Measurements from ENCODE around the gene PCDHGA1.

PCDHGA1 gene

GRCh38 chr5:141354900-141355469 is 24.7 kb downstream of the PCDHGA1 start, which contains the start of gene PCDHGA4:
Gene PCDHGA4 (plus strand): TSS chr5:141355021. CDS start chr5:141355108, 87 bp downstream.
- Histone ChIP-seq H3K4me1 (ENCODE audit: low read depth, poor library complexity, severe bottlenecking) (no peaks in the 10 kb centered on the region), H3K27ac (no peak within 1 kb of the TSS), H3K36me3 (ENCODE audit: insufficient read depth) (no peaks in the 10 kb centered on the region), H3K27me3 (ENCODE audit: insufficient read depth, low read depth) (no peaks in the 10 kb centered on the region), H3K79me2 (ENCODE audit: insufficient read depth, low read depth) (no peaks in the 10 kb centered on the region), H3K4me2 (no peak within 1 kb of the TSS), H3K4me3 (IDR thresholded peaks at IDR 0.05; ENCODE audit: insufficient read depth, low read depth, low read length) (no peak within 1 kb of the TSS), H4K20me1 (ENCODE audit: insufficient read depth) (no peaks in the 10 kb centered on the region), H3K9ac (no peak within 1 kb of the TSS), H2AFZ (ENCODE audit: low read depth) (no peak within 1 kb of the TSS)
- peak; percentile 66 for TF ChIP-seq CTCF (conservative IDR thresholded peaks at IDR 0.05; ENCODE audit: low read depth, low read length)

GRCh38 chr5:141355641-141356040 is 25.3 kb downstream of the PCDHGA1 start:
- Histone ChIP-seq H3K4me2 (no peak overlapping the region), H3K27ac (no peak overlapping the region), H3K9ac (no peak overlapping the region), H3K27me3 (ENCODE audit: insufficient read depth, low read depth) (no peaks in the 10 kb centered on the region), H2AFZ (ENCODE audit: low read depth) (no peak overlapping the region), H3K4me1 (ENCODE audit: low read depth, poor library complexity, severe bottlenecking) (no peaks in the 10 kb centered on the region), H3K36me3 (ENCODE audit: insufficient read depth) (no peaks in the 10 kb centered on the region), H4K20me1 (ENCODE audit: insufficient read depth) (no peaks in the 10 kb centered on the region), H3K4me3 (IDR thresholded peaks at IDR 0.05; ENCODE audit: insufficient read depth, low read depth, low read length) (no peak overlapping the region), H3K79me2 (ENCODE audit: insufficient read depth, low read depth) (no peaks in the 10 kb centered on the region)
- no peak for TF ChIP-seq CTCF (conservative IDR thresholded peaks at IDR 0.05; ENCODE audit: low read depth, low read length)

GRCh38 chr5:141356133-141356532 is 25.8 kb downstream of the PCDHGA1 start:
- Histone ChIP-seq H3K4me1 (ENCODE audit: low read depth, poor library complexity, severe bottlenecking) (no peaks in the 10 kb centered on the region), H2AFZ (ENCODE audit: low read depth) (no peak overlapping the region), H3K9ac (no peak overlapping the region), H3K4me3 (IDR thresholded peaks at IDR 0.05; ENCODE audit: insufficient read depth, low read depth, low read length) (no peak overlapping the region), H3K79me2 (ENCODE audit: insufficient read depth, low read depth) (no peaks in the 10 kb centered on the region), H3K36me3 (ENCODE audit: insufficient read depth) (no peaks in the 10 kb centered on the region), H3K4me2 (no peak overlapping the region), H3K27ac (no peak overlapping the region), H3K27me3 (ENCODE audit: insufficient read depth, low read depth) (no peaks in the 10 kb centered on the region), H4K20me1 (ENCODE audit: insufficient read depth) (no peaks in the 10 kb centered on the region)
- TF ChIP-seq CTCF (conservative IDR thresholded peaks at IDR 0.05; ENCODE audit: low read depth, low read length) = no peak

GRCh38 chr5:141356950-141357349 is 26.6 kb downstream of the PCDHGA1 start:
- Histone ChIP-seq H2AFZ (ENCODE audit: low read depth) (no peak overlapping the region), H3K4me2 (no peak overlapping the region), H3K9ac (no peak overlapping the region), H3K27ac (no peak overlapping the region), H4K20me1 (ENCODE audit: insufficient read depth) (no peaks in the 10 kb centered on the region), H3K4me1 (ENCODE audit: low read depth, poor library complexity, severe bottlenecking) (no peaks in the 10 kb centered on the region), H3K36me3 (ENCODE audit: insufficient read depth) (no peaks in the 10 kb centered on the region), H3K4me3 (IDR thresholded peaks at IDR 0.05; ENCODE audit: insufficient read depth, low read depth, low read length) (no peak overlapping the region), H3K27me3 (ENCODE audit: insufficient read depth, low read depth) (no peaks in the 10 kb centered on the region), H3K79me2 (ENCODE audit: insufficient read depth, low read depth) (no peaks in the 10 kb centered on the region)
- no peak for TF ChIP-seq CTCF (conservative IDR thresholded peaks at IDR 0.05; ENCODE audit: low read depth, low read length)

Data from KMS-11 (cell line).